NCI-H345 treated with DMSO at 0.1 percent for 48 hours (cell line): ENCODE results near the gene KRT33A.
"Not testable (repeated sequence)": the region's sequence is repeated elsewhere in the genome, so short reads cannot be mapped to it uniquely, and the experiment has no call there.

ENCODE experiments used
- DNase-seq: peaks from one replicate; lab custom pipeline; 2025; ENCODE audit not compliant: unreplicated experiment; lab: John Stamatoyannopoulos, UW

Gene KRT33A

DNA sequence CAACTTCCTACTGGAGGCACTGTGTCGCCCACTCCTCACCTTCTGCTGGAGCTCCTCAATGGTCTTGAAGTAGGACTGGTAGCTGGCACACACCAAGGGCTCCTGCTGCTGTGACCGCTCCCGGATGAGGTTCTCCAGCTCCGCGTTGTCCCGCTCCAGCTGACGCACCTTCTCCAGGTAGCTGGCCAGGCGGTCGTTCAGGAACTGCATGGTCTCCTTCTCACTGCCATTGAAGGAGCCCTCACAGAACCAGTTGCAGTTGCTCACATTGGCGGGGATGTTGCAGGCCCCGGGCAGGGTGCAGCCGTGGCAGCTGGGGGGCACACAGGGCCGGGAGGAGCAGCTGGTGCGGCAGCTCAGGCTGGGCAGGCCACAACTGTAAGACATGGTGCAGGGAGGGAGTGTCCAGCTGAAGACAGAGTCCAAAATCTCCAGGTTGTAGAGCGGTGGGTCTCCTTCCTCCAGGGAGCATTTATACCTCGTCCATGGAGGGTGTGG is at the start of gene KRT33A:
KRT33A (minus strand) TSS at position 448 of the 498 bp plus-strand sequence; CDS start at position 387, 61 bp downstream.
- DNase-seq = not testable (repeated sequence)

DNA sequence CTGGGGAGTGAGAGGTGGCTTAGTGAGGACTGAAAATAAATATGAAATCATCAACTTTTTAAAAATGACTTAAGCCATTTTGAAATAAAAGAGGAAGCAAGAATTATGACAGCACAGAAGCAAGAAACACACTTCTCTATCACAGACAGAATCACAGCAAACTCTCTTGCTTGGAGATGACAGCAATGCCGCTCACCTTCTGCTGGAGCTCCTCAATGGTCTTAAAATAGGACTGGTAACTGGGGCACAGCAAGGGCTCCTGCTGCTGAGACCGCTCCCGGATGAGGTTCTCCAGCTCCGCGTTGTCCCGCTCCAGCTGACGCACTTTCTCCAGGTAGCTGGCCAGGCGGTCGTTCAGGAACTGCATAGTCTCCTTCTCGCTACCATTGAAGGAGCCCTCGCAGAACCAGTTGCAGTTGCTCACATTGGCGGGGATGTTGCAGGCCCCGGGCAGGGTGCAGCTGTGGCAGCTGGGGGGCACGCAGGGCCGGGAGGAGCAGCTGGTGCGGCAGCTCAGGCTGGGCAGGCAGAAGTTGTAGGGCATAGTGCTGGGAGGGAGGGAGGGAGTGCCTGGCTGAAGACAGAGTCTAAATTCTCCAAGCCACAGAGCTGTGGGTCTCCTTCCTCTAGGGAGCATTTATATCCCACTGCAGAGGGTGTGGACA is 46.5 kb upstream of the KRT33A start, which contains the start of gene KRT31:
KRT31 (minus strand) TSS at position 613 of the 665 bp plus-strand sequence; CDS start at position 544, 69 bp downstream.
- DNase-seq = no peak

DNA sequence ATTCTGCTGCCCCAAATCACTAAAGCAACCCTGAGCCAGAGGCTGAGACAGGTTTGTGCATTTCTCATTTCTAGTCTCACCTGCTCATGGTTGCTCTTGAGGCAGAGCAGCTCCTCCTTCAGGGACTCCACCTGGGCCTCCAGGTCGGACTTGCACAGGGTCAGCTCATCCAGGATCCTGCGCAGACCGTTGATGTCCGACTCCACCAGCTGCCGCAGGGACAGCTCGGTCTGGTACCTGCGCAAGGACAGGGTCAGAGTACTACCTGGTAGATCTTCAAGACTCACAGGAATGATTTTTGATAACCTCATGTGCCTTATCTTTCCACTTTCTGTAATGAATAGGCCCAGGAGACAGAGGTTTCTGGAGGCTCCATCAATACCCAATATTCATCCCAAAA is 45.7 kb upstream of the KRT33A start:
- DNase-seq = no peak

DNA sequence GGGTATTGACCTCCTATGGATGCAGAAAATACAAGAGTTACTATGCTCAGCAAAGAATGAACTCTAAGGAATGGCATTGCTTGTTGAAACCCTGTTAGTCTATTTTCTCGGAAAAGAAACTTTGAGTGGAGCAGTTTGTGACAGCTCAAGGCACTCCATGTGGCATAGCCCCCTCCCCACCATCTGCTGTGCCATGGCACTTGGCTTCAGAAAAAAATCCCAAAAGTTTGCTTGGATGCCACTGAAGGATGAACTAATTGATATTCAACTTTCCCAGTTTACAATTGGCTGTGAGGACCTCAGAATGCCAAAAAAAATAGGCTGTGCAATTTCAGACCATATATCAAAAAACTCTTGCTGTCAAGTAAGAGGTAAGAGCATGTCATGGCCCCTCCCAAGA is 45.0 kb upstream of the KRT33A start:
- no peak for DNase-seq

DNA sequence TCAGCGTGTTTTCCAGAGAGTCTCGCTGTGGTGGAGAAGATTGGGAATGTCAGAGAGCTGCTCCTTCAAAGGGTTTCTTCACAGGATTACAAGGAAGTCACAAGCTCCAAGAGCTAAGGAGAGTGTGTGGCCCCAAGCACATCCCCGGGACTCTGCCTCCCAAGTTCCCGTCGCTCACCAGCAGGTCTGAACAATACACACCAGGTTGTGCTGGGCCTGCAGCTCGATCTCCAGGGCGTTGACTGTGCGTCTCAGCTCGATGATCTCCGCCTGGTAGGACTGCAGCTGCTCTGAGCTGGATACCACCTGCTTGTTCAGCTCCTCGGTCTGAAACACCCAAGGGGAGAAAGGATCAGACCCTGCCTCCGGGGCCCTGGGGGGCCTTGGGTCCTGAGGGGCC is 44.4 kb upstream of the KRT33A start:
- DNase-seq = not testable (repeated sequence)

GRCh38 chr17:41394254-41394996 is 43.8 kb upstream of the KRT33A start:
- DNase-seq = no peak

DNA sequence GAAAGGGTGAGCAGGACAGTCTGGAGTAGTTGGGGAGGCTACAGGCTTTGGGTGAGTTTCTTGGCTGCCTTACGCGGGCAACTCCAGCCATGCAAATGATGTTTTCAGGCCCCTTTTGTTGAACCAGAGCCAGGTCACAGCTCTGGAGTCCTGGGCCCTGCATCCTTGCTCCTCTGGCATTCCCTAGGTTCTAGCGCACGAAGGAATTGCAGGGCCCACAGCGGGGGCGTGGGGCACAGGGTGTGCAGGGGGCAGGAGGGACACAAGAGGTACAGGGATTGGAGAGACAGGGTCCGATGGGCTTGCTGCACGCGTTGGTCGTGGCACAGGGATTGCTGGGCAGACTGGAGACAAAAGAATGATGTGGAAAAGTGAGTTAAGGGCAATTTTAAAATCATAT is 43.2 kb upstream of the KRT33A start:
- DNase-seq = no peak

GRCh38 chr17:41393294-41393693 is 42.7 kb upstream of the KRT33A start:
- no peak for DNase-seq

DNA sequence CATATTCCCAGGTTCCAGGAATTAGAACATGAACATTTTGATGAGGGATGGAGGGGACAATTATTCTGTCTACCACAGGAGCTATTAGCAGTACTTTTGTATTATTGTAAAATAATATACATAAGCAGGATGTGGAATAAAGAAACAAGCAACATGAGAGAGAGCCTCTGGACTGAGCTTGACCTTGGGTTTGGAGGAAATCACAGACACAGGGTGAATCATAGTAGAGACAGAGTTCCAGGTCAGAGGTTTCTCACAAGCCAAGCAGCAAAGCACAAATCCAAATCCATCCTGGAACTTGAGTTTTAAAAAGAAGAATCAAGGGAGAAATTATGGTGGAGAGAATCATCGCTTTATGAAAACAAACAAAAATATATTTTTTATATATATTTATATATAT is 41.6 kb upstream of the KRT33A start:
- no peak for DNase-seq

GRCh38 chr17:41391535-41391934 is 40.9 kb upstream of the KRT33A start:
- no peak for DNase-seq

- DNase-seq = no peak
Measured at GRCh38 chr17:41390411-41390938, 39.8 kb upstream of the KRT33A start.

GRCh38 chr17:41387670-41388069 is 37.0 kb upstream of the KRT33A start:
- DNase-seq = no peak

DNA sequence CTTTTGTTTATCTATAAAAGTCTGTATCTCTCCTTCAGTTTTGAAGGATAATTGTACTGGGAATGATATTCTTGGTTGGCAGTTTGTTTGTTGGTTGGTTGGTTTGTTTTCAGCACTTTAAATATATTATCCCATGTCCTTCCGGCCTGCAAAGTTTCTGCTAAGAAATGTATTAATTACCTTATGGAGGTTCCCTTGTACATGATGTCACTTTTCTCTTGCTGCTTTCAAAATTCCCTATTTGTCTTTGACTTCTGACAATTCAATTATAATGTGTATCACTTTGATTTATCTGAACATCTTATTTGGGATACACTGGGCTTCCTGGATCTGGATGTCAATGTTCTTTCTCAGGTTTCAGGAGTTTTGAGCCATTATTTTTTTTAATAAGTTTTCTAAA is 35.6 kb upstream of the KRT33A start:
- no peak for DNase-seq

- DNase-seq = no peak
Measured at GRCh38 chr17:41383690-41384089, 33.1 kb upstream of the KRT33A start.

DNA sequence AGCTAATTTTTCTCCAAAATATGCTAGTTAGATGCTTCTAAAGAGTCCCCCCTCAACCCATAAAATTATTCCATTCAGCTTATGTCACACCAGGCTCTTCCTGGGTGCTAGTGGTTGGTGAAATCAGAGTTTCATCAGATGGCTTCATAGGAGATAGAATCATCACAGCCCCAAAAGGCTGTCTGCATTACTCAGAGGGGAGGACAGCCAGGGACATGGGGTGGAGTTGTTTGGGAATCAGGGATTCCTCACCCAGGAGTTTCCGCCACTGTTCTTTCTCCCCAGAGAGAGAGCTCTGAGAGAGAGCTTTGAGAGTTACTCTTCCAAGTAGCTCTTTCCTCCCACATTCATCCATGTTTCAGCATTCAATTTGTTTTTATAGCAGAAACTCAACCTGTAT is 31.8 kb upstream of the KRT33A start:
- no peak for DNase-seq

DNA sequence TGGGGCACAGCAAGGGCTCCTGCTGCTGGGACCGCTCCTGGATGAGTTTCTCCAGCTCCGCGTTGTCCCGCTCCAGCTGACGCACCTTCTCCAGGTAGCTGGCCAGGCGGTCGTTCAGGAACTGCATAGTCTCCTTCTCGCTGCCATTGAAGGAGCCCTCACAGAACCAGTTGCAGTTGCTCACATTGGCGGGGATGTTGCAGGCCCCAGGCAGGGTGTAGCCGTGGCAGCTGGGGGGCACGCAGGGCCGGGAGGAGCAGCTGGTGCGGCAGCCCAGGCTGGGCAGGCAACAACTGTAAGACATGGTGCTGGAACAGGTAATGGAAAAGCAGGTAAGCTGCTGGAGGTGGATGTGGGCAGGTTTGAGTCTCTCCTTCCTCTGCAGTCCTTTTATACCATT is 31.3 kb upstream of the KRT33A start, which contains the start of gene KRT34:
KRT34 (minus strand) TSS at position 364 of the 400 bp plus-strand sequence; CDS start at position 304, 60 bp downstream.
- DNase-seq = not testable (repeated sequence)

- not testable (repeated sequence) for DNase-seq
Measured at GRCh38 chr17:41380091-41380490, 29.5 kb upstream of the KRT33A start.

- DNase-seq = no peak
Measured at GRCh38 chr17:41377546-41377945, 26.9 kb upstream of the KRT33A start.

DNA sequence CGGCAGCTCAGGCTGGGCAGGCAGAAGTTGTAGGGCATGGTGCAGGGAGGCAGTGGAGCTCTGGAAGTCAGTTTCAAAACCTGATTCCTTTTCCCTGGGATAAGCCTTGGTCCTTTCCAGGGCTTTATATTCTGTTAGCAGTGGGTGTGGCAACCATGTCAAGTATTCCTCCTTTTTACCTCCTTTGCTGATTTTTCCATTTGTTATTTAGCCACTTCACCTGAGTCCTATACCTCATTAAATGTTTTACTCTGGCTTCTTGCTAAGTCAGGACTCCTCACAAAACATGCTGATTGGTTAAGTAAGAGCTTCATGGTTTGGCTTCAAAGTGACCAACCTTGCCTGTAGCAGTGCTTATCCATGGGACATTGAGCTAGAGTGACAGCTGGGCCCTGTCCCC is 19.1 kb upstream of the KRT33A start, which contains the start of gene KRT33B:
KRT33B (minus strand) TSS at position 101 of the 400 bp plus-strand sequence; CDS start at position 38, 63 bp downstream.
- no peak for DNase-seq

DNA sequence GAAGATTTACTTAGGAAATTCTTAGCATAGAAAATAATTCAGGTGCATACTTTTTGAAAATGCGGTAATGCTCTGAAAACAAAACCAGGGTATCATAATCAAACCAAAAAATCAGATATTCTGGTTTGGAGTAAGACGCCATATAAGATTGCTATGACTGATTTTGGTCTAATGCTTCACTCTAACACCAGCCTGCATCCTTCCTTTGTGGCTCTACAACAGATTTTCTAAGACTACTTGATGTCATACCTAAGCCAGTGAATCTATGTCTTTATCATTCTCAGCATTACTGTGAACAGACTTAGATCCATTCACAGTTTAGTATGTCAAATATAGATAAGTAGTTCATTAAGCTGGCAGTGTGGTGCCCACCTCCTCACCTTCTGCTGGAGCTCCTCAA is 18.4 kb upstream of the KRT33A start:
- no peak for DNase-seq

- DNase-seq = no peak
Measured at GRCh38 chr17:41367426-41368075, 16.9 kb upstream of the KRT33A start.
